Psoas muscle (tissue), 8 donors: ENCODE measurements around the gene C14orf119. TPM values are rescaled to one million over a fixed set of nuclear protein-coding genes. Genes with fewer than 3 reads are reported as not detected.

Experiments used
- ATAC-seq, 4 donors: fragments of 200-7000 bp; cut with Tn5 transposase; one replicate each; pipeline ENCODE4 v1.9.1; 2020; ENCODE audit warnings: moderate library complexity in 3 of 4, mild to moderate bottlenecking in 2 of 4
- DNase-seq, 2 donors: peaks; one replicate each; pipeline ENCODE4 v3.0.0-alpha.2; 2020
- H3K27ac ChIP-seq: fragments of 200-600 bp; one replicate; pipeline ENCODE4 v1.8.0; 2022
- H3K27me3 ChIP-seq, 3 donors: fragments of 200-600 bp in 1 of 3; one replicate each; pipeline versions ENCODE4 v1.6.1 to v1.8.0; 2013 to 2022; ENCODE audit warnings: low read length in 2 of 3, mild to moderate bottlenecking in 2 of 3, moderate library complexity in 1 of 3; ENCODE audit not compliant: insufficient read depth in 3 of 3
- H3K36me3 ChIP-seq, 2 donors: fragments of 200-600 bp in 1 of 2; one replicate each; pipeline versions ENCODE4 v1.6.1 to v1.8.0; 2013 to 2022; ENCODE audit warnings: low read depth in 1 of 2, mild to moderate bottlenecking in 1 of 2, moderate library complexity in 1 of 2; ENCODE audit not compliant: insufficient read depth in 1 of 2
- H3K4me1 ChIP-seq: fragments of 200-600 bp; one replicate; pipeline ENCODE4 v1.8.0; 2022
- H3K4me3 ChIP-seq: fragments of 200-600 bp; one replicate; pipeline ENCODE4 v1.8.0; 2022; ENCODE audit warnings: mild to moderate bottlenecking
- H3K9me3 ChIP-seq: fragments of 200-600 bp; one replicate; pipeline ENCODE4 v1.8.0; 2022
- CTCF ChIP-seq: fragments of 200-600 bp; IDR thresholded peaks from one replicate; pipeline ENCODE4 v1.8.0; 2022; ENCODE audit warnings: antibody characterized with exemption
- WGBS, 3 donors: extraction: QIAGEN DNeasy Blood & Tissue Kit; methylation state at CpG; one replicate each; pipeline versions ENCODE4 v1.1.6 to v1.1.7; 2013; 5-methylcytosine and 5-hydroxymethylcytosine counted together
- intact Hi-C, 2 donors: fragments of 100-400 bp; cut with DNase I; formaldehyde crosslinking; loops; one replicate each; pipeline versions ENCODE4 v1.11.0 to v1.14.2; 2022
- polyA plus RNA-seq, 3 donors: library from polyadenylated mRNA; stranded (reverse); fragments of 200-250 nt; gene quantifications; one replicate each; pipeline ENCODE4 v1.2.3, GENCODE V29; 2013
- total RNA-seq, 4 donors: library from RNA; stranded (reverse); fragmentation: NEBNext Ultra II Directional in 2 of 4; extraction: Animal tissue kit (Norgen Biotek cat#: 25700) in 2 of 4; gene quantifications; one replicate each; pipeline versions ENCODE4 v1.2.1 to v1.2.4, GENCODE V29; 2021 to 2023
- donor health status: healthy with polysubstance abuse.
- donor health status: DM: no; HTN: no; CAD: no; lungs with moderate emphysema.
- donor health status: Bipolar disorder and iron deficiency.
- donor health status: healthy.
- donor health status: DM: yes; HTN: yes; CAD: no.
- donor health status: DM: no; HTN: no; CAD: no.
- donor health status: DM: no; HTN: no; CAD: no.
- donor health status: DM: yes; HTN: yes; CAD: no.

The C14orf119 gene
- total and polyA plus RNA-seq, 7 donors = 23.2 to 65.3 (median 28.8) TPM

GRCh38 chr14:23136566-23137133 lies 41.3 kb downstream of the C14orf119 start:
- peaks cover 0 to 88% of the 10 kb centered on the region in 2 donors for H3K36me3 ChIP-seq
- intact Hi-C loops = no loop called here
- DNase-seq (no peak), ATAC-seq (no peak)
- no peaks in the 10 kb centered on the region for H3K9me3 ChIP-seq
- no peaks in the 10 kb centered on the region for H3K27me3 ChIP-seq
- no peak overlapping the region for H3K4me3 ChIP-seq
- H3K4me1 ChIP-seq = peaks cover under 1% of the 10 kb centered on the region
- WGBS, 3 donors = 83 to 90% (median 88%) methylated on average over 16 of the region's 16 CpGs
- TF ChIP-seq CTCF = no peak
- no peak overlapping the region for H3K27ac ChIP-seq

GRCh38 chr14:23137192-23137812 lies 42.0 kb downstream of the C14orf119 start:
- peaks cover 0 to 87% of the 10 kb centered on the region in 2 donors for H3K36me3 ChIP-seq
- ATAC-seq = no peak
- DNase-seq = no peak
- no peak overlapping the region for H3K27ac ChIP-seq
- no peaks in the 10 kb centered on the region for H3K27me3 ChIP-seq
- no peaks in the 10 kb centered on the region for H3K9me3 ChIP-seq
- no peak for TF ChIP-seq CTCF
- intact Hi-C loops = no loop called here
- no peak overlapping the region for H3K4me3 ChIP-seq
- WGBS, 3 donors = 78 to 85% (median 83%) methylated on average over 11 of the region's 11 CpGs
- H3K4me1 ChIP-seq = peaks cover 7% of the 10 kb centered on the region

GRCh38 chr14:23137813-23138535 lies 42.7 kb downstream of the C14orf119 start:
- Histone ChIP-seq H3K36me3 (peaks cover 0 to 90% of the 10 kb centered on the region in 2 donors), H3K27ac (no peak overlapping the region), H3K4me3 (no peak overlapping the region), H3K9me3 (no peaks in the 10 kb centered on the region), H3K4me1 (peaks cover 13% of the 10 kb centered on the region), H3K27me3 (no peaks in the 10 kb centered on the region)
- TF ChIP-seq CTCF = no peak
- DNase-seq (no peak), ATAC-seq (no peak)
- WGBS, 3 donors = 81 to 89% (median 85%) methylated on average over 6 of the region's 6 CpGs
- intact Hi-C loops = no loop called here

- no peak for TF ChIP-seq CTCF
- no peaks in the 10 kb centered on the region for H3K9me3 ChIP-seq
- peaks cover 0 to 87% of the 10 kb centered on the region in 2 donors for H3K36me3 ChIP-seq
- H3K27ac ChIP-seq = no peak overlapping the region
- no peaks in the 10 kb centered on the region for H3K27me3 ChIP-seq
- 90 to 94% (median 93%) methylated on average over 2 of the region's 2 CpGs for WGBS, 3 donors
- H3K4me3 ChIP-seq = no peak overlapping the region
- H3K4me1 ChIP-seq = peaks cover 32% of the 10 kb centered on the region
- DNase-seq (no peak), ATAC-seq (no peak)
- intact Hi-C loops = no loop called here
These were observed 44.6 kb downstream of the C14orf119 start for GRCh38 chr14:23139874-23140273.
